ENCODE results near the gene MACROD2. TPM values are rescaled to one million over a fixed set of nuclear protein-coding genes. Genes with fewer than 3 reads are reported as not detected.
A peak's percentile ranks its signal among the peaks of the same experiment; 100 is the strongest.

The MACROD2 gene
- total RNA-seq, 4 donors from 2014 or later = 8.7 to 17.8 (median 10.8) TPM

GRCh38 chr20:14512839-14513238 lies 517.5 kb downstream of the MACROD2 start:
- intact Hi-C loops (cut with DNase I) = no loop called here
- 0 to 3% methylated on average over 2 of the region's 2 CpGs for WGBS, 2 donors
- Histone ChIP-seq H3K27me3 (no peaks in the 10 kb centered on the region), H3K27ac (no peak overlapping the region), H3K4me3 (replicated peaks in 1 of 3) (no peak overlapping the region), H3K4me1 (no peaks in the 10 kb centered on the region), H3K9me3 (no peaks in the 10 kb centered on the region), H3K36me3 (no peaks in the 10 kb centered on the region)
- DNase-seq = peak; percentile 19 to 22
- no peak for TF ChIP-seq POLR2A (IDR thresholded peaks at IDR 0.05)

GRCh38 chr20:14518648-14519047 lies 523.3 kb downstream of the MACROD2 start:
- DNase-seq = no peak
- H3K27me3 ChIP-seq = no peaks in the 10 kb centered on the region
- no peak for TF ChIP-seq POLR2A (IDR thresholded peaks at IDR 0.05)
- TF ChIP-seq, protein P1, sequence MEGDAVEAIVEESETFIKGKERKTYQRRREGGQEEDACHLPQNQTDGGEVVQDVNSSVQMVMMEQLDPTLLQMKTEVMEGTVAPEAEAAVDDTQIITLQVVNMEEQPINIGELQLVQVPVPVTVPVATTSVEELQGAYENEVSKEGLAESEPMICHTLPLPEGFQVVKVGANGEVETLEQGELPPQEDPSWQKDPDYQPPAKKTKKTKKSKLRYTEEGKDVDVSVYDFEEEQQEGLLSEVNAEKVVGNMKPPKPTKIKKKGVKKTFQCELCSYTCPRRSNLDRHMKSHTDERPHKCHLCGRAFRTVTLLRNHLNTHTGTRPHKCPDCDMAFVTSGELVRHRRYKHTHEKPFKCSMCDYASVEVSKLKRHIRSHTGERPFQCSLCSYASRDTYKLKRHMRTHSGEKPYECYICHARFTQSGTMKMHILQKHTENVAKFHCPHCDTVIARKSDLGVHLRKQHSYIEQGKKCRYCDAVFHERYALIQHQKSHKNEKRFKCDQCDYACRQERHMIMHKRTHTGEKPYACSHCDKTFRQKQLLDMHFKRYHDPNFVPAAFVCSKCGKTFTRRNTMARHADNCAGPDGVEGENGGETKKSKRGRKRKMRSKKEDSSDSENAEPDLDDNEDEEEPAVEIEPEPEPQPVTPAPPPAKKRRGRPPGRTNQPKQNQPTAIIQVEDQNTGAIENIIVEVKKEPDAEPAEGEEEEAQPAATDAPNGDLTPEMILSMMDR (IDR thresholded peaks at IDR 0.05) = no peak
- no peaks in the 10 kb centered on the region for H3K9me3 ChIP-seq
- no peak overlapping the region for H3K4me3 ChIP-seq (replicated peaks in 1 of 3)
- H3K27ac ChIP-seq = no peak overlapping the region
- WGBS, 2 donors = 87 to 96% methylated on average over 1 of the region's 1 CpG
- H3K36me3 ChIP-seq = no peaks in the 10 kb centered on the region
- intact Hi-C loops (cut with DNase I) = no loop called here
- H3K4me1 ChIP-seq = no peaks in the 10 kb centered on the region

DNA sequence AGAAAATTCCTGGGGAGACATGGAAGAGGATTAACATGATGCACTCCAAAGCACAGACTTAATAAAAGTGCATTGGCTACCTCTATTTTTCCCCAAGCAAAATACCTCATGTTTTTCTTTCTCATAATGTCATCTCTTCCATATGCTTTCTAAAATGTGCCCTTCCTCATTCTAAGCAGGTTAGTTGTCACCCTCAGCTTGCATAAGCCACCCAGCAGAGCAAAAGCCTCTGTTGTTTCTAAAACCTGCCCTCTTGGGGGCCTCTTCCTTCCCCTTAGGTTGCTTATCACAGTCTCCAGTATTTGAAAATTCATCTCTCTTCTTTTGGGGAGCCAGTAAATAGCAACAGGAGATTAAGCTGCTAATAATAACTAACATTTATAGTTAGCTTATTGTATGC lies 525.7 kb downstream of the MACROD2 start:
- no peaks in the 10 kb centered on the region for H3K4me1 ChIP-seq
- no peak overlapping the region for H3K27ac ChIP-seq
- H3K4me3 ChIP-seq (replicated peaks in 1 of 3) = no peak overlapping the region
- no peaks in the 10 kb centered on the region for H3K9me3 ChIP-seq
- no peaks in the 10 kb centered on the region for H3K36me3 ChIP-seq
- TF ChIP-seq POLR2A (IDR thresholded peaks at IDR 0.05) = no peak
- TF ChIP-seq, protein P1 (IDR thresholded peaks at IDR 0.05) = no peak
- no peaks in the 10 kb centered on the region for H3K27me3 ChIP-seq
- intact Hi-C loops (cut with DNase I) = no loop called here
- no peak for DNase-seq

DNA sequence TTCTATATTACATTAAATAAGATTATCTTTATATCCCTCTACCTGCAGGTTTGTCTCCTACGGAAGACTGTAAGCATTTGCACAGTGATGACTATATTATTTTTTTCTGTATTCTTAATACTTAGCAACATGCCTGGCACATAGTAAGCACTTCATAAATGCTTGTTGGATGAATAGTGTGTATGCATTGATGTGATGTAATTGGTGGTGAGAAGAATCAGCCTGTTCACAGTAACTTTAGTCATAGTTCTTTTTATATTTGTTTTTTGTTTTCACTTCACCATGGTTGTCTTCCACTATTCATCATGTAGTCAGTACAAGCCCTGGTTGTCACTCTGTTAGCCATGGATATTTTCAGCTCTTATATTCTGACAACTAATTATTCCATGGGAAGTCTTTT lies 526.1 kb downstream of the MACROD2 start:
- Histone ChIP-seq H3K27ac (no peak overlapping the region), H3K4me3 (replicated peaks in 1 of 3) (no peak overlapping the region), H3K9me3 (no peaks in the 10 kb centered on the region), H3K4me1 (no peaks in the 10 kb centered on the region), H3K36me3 (no peaks in the 10 kb centered on the region), H3K27me3 (no peaks in the 10 kb centered on the region)
- TF ChIP-seq, protein P1 (IDR thresholded peaks at IDR 0.05) = no peak
- TF ChIP-seq POLR2A (IDR thresholded peaks at IDR 0.05) = no peak
- 94 to 96% methylated on average over 1 of the region's 1 CpG for WGBS, 2 donors
- intact Hi-C loops (cut with DNase I) = no loop called here
- DNase-seq = no peak

DNA sequence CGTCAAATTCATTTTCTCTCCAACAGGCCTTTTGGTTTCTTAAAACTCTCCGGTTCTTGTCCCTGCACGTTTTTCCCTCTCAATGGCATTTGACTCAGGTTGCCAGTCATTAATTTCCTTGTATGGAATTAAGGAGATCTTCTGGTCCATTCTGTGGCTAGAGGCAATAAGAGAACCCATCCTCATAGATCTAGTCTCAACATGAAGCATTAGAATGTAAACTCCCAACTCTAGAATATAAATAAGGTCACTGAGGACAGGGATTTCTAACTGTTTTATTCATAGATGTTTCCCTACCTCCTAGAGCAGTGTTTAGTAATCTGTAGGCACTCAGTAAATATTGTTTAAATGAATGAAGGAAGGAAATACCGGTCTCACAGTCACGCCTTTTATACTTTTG lies 527.3 kb downstream of the MACROD2 start:
- Histone ChIP-seq H3K9me3 (no peaks in the 10 kb centered on the region), H3K27me3 (no peaks in the 10 kb centered on the region), H3K4me1 (no peaks in the 10 kb centered on the region), H3K36me3 (no peaks in the 10 kb centered on the region), H3K4me3 (replicated peaks in 1 of 3) (no peak overlapping the region), H3K27ac (no peak overlapping the region)
- TF ChIP-seq, protein P1 (IDR thresholded peaks at IDR 0.05) = no peak
- TF ChIP-seq POLR2A (IDR thresholded peaks at IDR 0.05) = no peak
- no peak for DNase-seq
- 90 to 92% methylated on average over 5 of the region's 5 CpGs for WGBS, 2 donors
- intact Hi-C loops (cut with DNase I) = no loop called here

DNA sequence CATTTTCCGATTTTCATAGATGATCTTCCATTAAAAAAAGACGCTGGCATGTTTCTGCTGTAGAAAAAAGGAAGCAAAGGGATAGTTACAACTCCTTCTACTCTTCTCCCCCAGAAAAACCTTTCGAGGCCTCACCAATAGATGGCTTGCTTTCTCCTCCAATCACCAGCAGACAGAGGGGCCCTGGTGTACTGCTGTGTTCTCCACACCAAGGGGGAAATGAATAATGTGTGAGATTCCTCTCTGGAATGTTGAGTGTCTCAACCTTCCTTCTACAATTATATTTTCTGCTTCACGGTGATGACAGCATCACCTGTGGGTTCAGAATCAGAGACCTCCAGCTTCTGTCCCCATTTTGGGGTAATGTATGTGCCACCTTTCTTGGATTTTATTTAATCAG lies 527.8 kb downstream of the MACROD2 start:
- Histone ChIP-seq H3K27me3 (no peaks in the 10 kb centered on the region), H3K9me3 (no peaks in the 10 kb centered on the region), H3K4me3 (replicated peaks in 1 of 3) (no peak overlapping the region), H3K36me3 (no peaks in the 10 kb centered on the region), H3K27ac (no peak overlapping the region), H3K4me1 (no peaks in the 10 kb centered on the region)
- TF ChIP-seq, protein P1 (IDR thresholded peaks at IDR 0.05) = no peak
- TF ChIP-seq POLR2A (IDR thresholded peaks at IDR 0.05) = no peak
- intact Hi-C loops (cut with DNase I) = no loop called here
- WGBS, 2 donors = 72 to 79% methylated on average over 4 of the region's 4 CpGs
- DNase-seq = no peak
